Calu3 (cell line): ENCODE results near the gene TRIP13. TPM values are rescaled to one million over a fixed set of nuclear protein-coding genes. Genes with fewer than 3 reads are reported as not detected.
A peak's percentile ranks its signal among the peaks of the same experiment; 100 is the strongest.

ENCODE experiments used
- BruUV-seq: library from RNA; stranded (reverse); fragments of 400-500 nt; replicated peaks from 2 replicates; lab custom pipeline; 2021; lab: Mats Ljungman, UMichigan
- CTCF ChIA-PET: fragments of 300-600 bp; sonication (Branson Sonifier 250); formaldehyde crosslinking; loops from one replicate; lab custom pipeline; 2022; ENCODE audit warnings: antibody characterized with exemption; lab: Charles Lee
- DNase-seq: peaks from one replicate; pipeline ENCODE4 v3.0.0; 2022
- H3K27ac Mint-ChIP-seq: one replicate; pipeline ENCODE4 v1.8.0; 2022; ENCODE audit warnings: mixed read lengths; ENCODE audit not compliant: unreplicated experiment
- H3K27me3 Mint-ChIP-seq: one replicate; pipeline ENCODE4 v1.8.0; 2022; ENCODE audit warnings: mixed read lengths; ENCODE audit not compliant: unreplicated experiment
- H3K36me3 Mint-ChIP-seq: one replicate; pipeline ENCODE4 v1.8.0; 2022; ENCODE audit warnings: mild to moderate bottlenecking, moderate library complexity, mixed read lengths; ENCODE audit not compliant: insufficient read depth, unreplicated experiment
- H3K4me1 Mint-ChIP-seq: one replicate; pipeline ENCODE4 v1.8.0; 2022; ENCODE audit warnings: mild to moderate bottlenecking, low read depth, mixed read lengths; ENCODE audit not compliant: unreplicated experiment
- H3K4me3 Mint-ChIP-seq: one replicate; pipeline ENCODE4 v1.8.0; 2022; ENCODE audit warnings: mild to moderate bottlenecking, low read depth, moderate library complexity, mixed read lengths; ENCODE audit not compliant: unreplicated experiment
- H3K9me3 Mint-ChIP-seq: one replicate; pipeline ENCODE4 v1.8.0; 2022; ENCODE audit warnings: low read depth, mixed read lengths; ENCODE audit not compliant: unreplicated experiment
- CTCF ChIP-seq: fragments of 200-600 bp; IDR thresholded peaks from one replicate; pipeline ENCODE4 v1.8.0; 2022; ENCODE audit warnings: antibody characterized with exemption; ENCODE audit not compliant: unreplicated experiment
- intact Hi-C: fragments of 100-400 bp; cut with micrococcal nuclease; formaldehyde crosslinking; loops from one replicate; pipeline ENCODE4 v1.10.0; 2022; ENCODE audit not compliant: unreplicated experiment
- total RNA-seq: library from RNA; stranded (reverse); gene quantifications from 2 replicates; pipeline ENCODE4 v1.2.3, GENCODE V29; 2022

Gene TRIP13
- total RNA-seq, 1 experiment from 2014 or later = 29.9 TPM

GRCh38 chr5:959581-960531 is 67.2 kb downstream of the TRIP13 start:
- Mint-ChIP-seq H3K4me1 (peaks cover 12% of the 10 kb centered on the region), H3K4me3 (peak overlapping the region; percentile 16), H3K27ac (no peak overlapping the region), H3K9me3 (no peaks in the 10 kb centered on the region), H3K36me3 (no peaks in the 10 kb centered on the region), H3K27me3 (peaks cover 76% of the 10 kb centered on the region)
- CTCF ChIA-PET = interaction anchor here (0.6 kb wide), 1 partner anchor 180 kb away, joined by 4 read pairs; no protein-coding TSS in a partner anchor
- BruUV-seq = no TSS peak
- no peak for TF ChIP-seq CTCF
- no peak for DNase-seq
- intact Hi-C loops = no loop called here

DNA sequence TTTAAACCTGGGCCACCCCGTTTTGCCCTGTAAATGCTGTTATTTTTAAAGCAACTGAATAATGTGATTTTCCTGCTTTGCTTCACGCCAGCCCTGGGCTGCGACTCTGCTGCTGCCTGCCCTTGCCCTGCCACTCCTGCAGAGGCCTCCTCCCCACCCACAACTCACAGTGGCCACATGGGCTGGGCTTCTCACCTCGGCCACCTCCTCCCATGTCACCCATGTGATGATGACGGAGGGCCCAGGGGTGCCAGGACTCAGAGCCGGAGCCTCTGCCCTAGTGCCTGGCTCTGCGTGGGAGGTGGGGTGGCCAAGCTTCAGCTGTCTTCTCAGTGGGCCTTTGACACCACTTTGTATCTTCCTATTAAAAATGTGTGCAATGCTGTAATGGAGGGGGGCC is 67.9 kb downstream of the TRIP13 start:
- H3K36me3 Mint-ChIP-seq = no peaks in the 10 kb centered on the region
- no TSS peak for BruUV-seq
- no peak overlapping the region for H3K27ac Mint-ChIP-seq
- CTCF ChIA-PET = no interaction called here
- H3K27me3 Mint-ChIP-seq = peaks cover 76% of the 10 kb centered on the region
- H3K4me1 Mint-ChIP-seq = peaks cover 12% of the 10 kb centered on the region
- H3K4me3 Mint-ChIP-seq = no peak overlapping the region
- no peaks in the 10 kb centered on the region for H3K9me3 Mint-ChIP-seq
- no peak for DNase-seq
- no peak for TF ChIP-seq CTCF
- intact Hi-C loops = no loop called here

DNA sequence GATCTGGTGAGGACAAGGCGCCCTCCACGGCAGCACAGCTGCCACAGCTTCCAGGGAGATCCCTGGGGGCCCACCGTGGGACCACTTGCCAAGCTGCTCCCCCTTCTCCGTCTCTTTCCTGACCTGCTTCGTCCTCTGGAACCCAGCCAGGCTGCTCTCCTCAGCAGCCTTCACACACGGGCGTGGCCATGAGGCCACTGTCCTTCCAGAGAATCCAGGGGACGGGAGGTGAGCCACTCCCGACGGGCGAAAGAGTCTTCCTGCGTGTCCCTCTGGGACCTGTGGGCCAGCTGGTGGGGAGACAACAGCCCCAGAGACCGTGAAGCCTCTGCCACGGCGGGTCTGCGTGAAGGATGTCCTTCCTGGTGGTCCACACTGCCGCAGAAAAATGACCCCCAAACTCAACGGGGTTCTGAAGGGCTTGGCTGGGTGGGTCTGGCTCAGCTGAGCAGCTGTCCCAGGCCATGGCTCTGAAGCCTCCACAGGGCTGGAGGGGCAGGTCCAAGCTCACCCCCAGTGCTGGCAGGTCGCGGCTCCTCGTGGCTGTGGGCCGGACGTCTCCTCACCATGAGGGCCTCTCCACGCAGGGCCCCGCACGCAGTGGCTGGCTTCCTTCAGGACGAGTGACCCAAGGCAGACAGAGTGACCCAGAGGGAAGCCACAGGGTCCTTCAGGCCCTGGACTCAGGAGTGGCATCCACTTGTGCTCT is 68.5 kb downstream of the TRIP13 start:
- Mint-ChIP-seq H3K36me3 (no peaks in the 10 kb centered on the region), H3K4me3 (no peak overlapping the region), H3K27me3 (peaks cover 74% of the 10 kb centered on the region), H3K27ac (no peak overlapping the region), H3K9me3 (no peaks in the 10 kb centered on the region), H3K4me1 (peaks cover 12% of the 10 kb centered on the region)
- no peak for TF ChIP-seq CTCF
- intact Hi-C loops = no loop called here
- CTCF ChIA-PET = no interaction called here
- BruUV-seq = no TSS peak
- no peak for DNase-seq

DNA sequence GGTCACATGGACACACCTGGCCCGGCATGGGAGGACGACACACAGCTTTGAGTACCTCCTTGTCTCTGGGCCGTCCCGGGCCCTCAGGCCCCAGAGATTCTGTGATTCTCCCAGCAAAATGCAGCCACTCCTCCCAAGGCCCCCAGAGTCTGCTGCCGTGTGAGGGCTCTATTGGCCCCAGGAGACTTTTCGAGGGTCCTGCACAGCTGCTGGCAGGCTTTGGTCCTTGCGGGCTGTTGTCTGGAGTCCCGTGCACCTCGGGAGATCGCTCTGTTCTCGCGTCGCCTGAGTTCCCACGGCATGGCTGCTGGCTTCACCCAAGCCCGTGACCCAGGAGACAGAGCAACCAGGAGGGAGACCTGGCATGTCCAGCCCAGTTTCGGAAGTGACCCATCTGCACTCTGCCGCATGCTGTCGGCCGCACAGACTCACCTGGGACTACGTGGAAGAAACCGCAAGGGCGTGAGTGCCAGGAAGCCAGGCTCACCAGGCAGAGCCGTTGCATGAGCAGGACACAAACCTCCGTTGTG is 69.1 kb downstream of the TRIP13 start:
- BruUV-seq = no TSS peak
- CTCF ChIA-PET = interaction anchor here (0.6 kb wide), 1 partner anchor 323 kb away, joined by 9 read pairs; no protein-coding TSS in a partner anchor
- Mint-ChIP-seq H3K9me3 (no peaks in the 10 kb centered on the region), H3K27me3 (peaks cover 77% of the 10 kb centered on the region), H3K4me1 (peaks cover 12% of the 10 kb centered on the region), H3K4me3 (no peak overlapping the region), H3K36me3 (no peaks in the 10 kb centered on the region), H3K27ac (no peak overlapping the region)
- DNase-seq = no peak
- no peak for TF ChIP-seq CTCF
- intact Hi-C loops = no loop called here
